ENCODE data around the gene GALNT2. TPM values are rescaled to one million over a fixed set of nuclear protein-coding genes. Genes with fewer than 3 reads are reported as not detected.
A peak's percentile ranks its signal among the peaks of the same experiment; 100 is the strongest.

The GALNT2 gene
- total RNA-seq, 2 experiments from 2014 or later = 59.8 to 62.4 TPM

GRCh38 chr1:230243146-230243545 lies 176.1 kb downstream of the GALNT2 start:
- no peak for DNase-seq
- H3K27me3 Mint-ChIP-seq (ENCODE audit: low read depth) = no peaks in the 10 kb centered on the region
- H3K27ac Mint-ChIP-seq = no peak overlapping the region
- peaks cover 57% of the 10 kb centered on the region for H3K36me3 Mint-ChIP-seq (ENCODE audit: low read depth)
- peaks cover 20% of the 10 kb centered on the region for H3K4me1 Mint-ChIP-seq (ENCODE audit: low read depth)
- CTCF ChIA-PET = interaction anchor here (0.6 kb wide), 1 partner anchor 91 kb away, joined by 3 read pairs; no protein-coding TSS in a partner anchor
- no peak overlapping the region for H3K4me3 Mint-ChIP-seq
- intact Hi-C loops (cut with micrococcal nuclease) = no loop called here
- H3K9me3 Mint-ChIP-seq = no peaks in the 10 kb centered on the region

DNA sequence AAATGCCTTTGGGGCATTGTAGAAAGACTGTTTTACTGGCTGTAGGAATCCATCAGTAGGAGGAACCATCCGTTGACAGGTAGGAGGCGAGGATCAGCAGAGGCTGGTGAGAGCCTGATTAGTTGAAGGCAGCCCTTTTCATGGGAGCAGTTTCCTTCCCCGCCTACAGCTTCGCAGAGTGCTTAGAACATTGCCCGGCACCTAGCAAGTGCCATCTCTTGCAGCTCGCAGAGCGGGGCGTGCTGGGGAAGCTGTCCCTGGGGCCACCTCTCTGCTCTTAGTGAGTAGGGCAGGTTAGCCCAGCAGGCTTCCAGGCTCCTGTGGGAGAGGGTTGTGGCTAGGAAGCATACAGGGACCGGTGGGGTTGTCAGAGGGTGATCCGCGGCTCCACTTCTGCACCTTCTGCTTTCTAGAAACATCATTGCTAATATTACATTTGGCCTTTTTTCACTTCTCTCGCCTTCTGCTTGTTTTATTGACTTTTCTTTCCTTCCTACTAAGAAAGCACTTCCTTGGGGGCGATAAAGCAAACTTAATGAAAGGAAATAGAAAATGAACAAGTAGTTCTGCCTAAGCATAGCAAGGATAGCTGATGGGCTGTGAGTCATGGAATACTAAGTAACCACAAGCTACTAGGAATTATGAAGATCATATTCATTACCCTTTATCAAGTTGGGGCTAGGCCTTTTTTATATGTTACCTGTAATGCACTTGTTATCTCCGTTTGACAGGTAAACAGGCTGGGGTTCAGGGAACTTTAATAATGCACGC lies 176.7 kb downstream of the GALNT2 start:
- intact Hi-C loops (cut with micrococcal nuclease) = no loop called here
- Mint-ChIP-seq H3K4me3 (no peak overlapping the region), H3K4me1 (ENCODE audit: low read depth) (peaks cover 20% of the 10 kb centered on the region), H3K36me3 (ENCODE audit: low read depth) (peaks cover 56% of the 10 kb centered on the region), H3K9me3 (no peaks in the 10 kb centered on the region), H3K27me3 (ENCODE audit: low read depth) (no peaks in the 10 kb centered on the region), H3K27ac (no peak overlapping the region)
- DNase-seq = no peak
- CTCF ChIA-PET = interaction anchor here (0.6 kb wide), 2 partner anchors 83 to 91 kb away, joined by 3 read pairs; no protein-coding TSS in a partner anchor

GRCh38 chr1:230246551-230246950 lies 179.5 kb downstream of the GALNT2 start:
- H3K27me3 Mint-ChIP-seq (ENCODE audit: low read depth) = no peaks in the 10 kb centered on the region
- intact Hi-C loops (cut with micrococcal nuclease) = no loop called here
- CTCF ChIA-PET = no interaction called here

DNA sequence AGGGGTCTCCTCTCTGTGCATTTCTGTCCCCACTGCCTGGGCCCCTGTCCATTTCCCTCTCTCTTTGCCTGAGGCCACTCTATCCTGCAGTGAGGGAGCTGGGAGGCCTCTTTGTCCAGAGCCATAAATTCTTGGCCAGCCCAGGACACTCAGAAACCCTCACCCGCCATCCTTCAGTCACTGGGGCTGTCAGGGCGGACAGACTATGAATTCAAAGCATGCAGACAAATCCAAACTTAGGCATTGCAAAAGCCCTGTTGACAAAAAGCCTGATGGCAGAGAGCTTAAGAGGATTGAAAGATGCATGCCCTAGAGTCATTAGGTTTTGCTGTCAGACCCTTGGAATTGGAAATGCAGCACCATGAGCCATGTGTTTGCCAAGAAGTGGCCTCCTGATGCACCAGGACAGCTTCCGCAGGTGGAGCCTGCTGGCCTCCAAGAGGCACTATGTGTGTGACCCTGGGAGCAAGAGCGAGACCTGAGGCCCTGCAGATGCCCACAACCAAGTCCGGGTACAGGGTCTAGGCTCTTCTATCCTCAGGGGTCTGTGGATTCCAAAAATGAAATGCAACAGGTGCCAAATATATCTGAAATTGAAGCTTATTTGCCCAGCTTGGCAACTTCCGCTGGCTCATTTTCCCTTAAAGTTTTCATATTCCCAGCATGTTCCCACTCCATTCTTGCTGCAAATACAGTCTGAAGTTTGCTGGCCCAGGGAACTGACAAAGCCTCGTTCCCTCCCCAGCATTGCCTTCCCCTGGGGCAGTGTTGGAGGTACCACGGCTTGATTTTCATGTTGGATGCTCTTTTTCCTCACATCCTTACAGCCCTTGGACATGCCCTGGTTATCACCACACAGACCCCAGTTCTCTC lies 181.2 kb downstream of the GALNT2 start:
- H3K4me3 Mint-ChIP-seq = no peak overlapping the region
- H3K4me1 Mint-ChIP-seq (ENCODE audit: low read depth) = peaks cover 11% of the 10 kb centered on the region
- DNase-seq = no peak
- intact Hi-C loops (cut with micrococcal nuclease) = no loop called here
- no peaks in the 10 kb centered on the region for H3K9me3 Mint-ChIP-seq
- H3K27me3 Mint-ChIP-seq (ENCODE audit: low read depth) = no peaks in the 10 kb centered on the region
- no peak overlapping the region for H3K27ac Mint-ChIP-seq
- H3K36me3 Mint-ChIP-seq (ENCODE audit: low read depth) = peaks cover 60% of the 10 kb centered on the region
- CTCF ChIA-PET = interaction anchor here (0.6 kb wide), 1 partner anchor 19 kb away, joined by 3 read pairs; no protein-coding TSS in a partner anchor

More at GRCh38 chr1:230246551-230246950, 179.5 kb downstream of the GALNT2 start:
- Mint-ChIP-seq H3K4me1 (ENCODE audit: low read depth) (peaks cover 10% of the 10 kb centered on the region), H3K9me3 (no peaks in the 10 kb centered on the region), H3K36me3 (ENCODE audit: low read depth) (peaks cover 58% of the 10 kb centered on the region), H3K27ac (no peak overlapping the region), H3K4me3 (no peak overlapping the region)
- DNase-seq = no peak

GRCh38 chr1:230248889-230249270 lies 181.8 kb downstream of the GALNT2 start:
- H3K9me3 Mint-ChIP-seq = no peaks in the 10 kb centered on the region
- no peaks in the 10 kb centered on the region for H3K27me3 Mint-ChIP-seq (ENCODE audit: low read depth)
- intact Hi-C loops (cut with micrococcal nuclease) = no loop called here
- H3K4me1 Mint-ChIP-seq (ENCODE audit: low read depth) = peaks cover 10% of the 10 kb centered on the region
- CTCF ChIA-PET = interaction anchor here (0.6 to 0.8 kb wide), 3 partner anchors 18 to 82 kb away, joined by 3 to 4 read pairs (median 3); no protein-coding TSS in a partner anchor
- no peak overlapping the region for H3K4me3 Mint-ChIP-seq
- H3K36me3 Mint-ChIP-seq (ENCODE audit: low read depth) = peaks cover 57% of the 10 kb centered on the region
- DNase-seq = no peak
- no peak overlapping the region for H3K27ac Mint-ChIP-seq

- CTCF ChIA-PET = interaction anchor here (0.8 kb wide), 1 partner anchor 25 kb away, joined by 3 read pairs; no protein-coding TSS in a partner anchor
- no peak overlapping the region for H3K4me3 Mint-ChIP-seq
- H3K27me3 Mint-ChIP-seq (ENCODE audit: low read depth) = no peaks in the 10 kb centered on the region
- H3K27ac Mint-ChIP-seq = no peak overlapping the region
- H3K36me3 Mint-ChIP-seq (ENCODE audit: low read depth) = peaks cover 61% of the 10 kb centered on the region
- intact Hi-C loops (cut with micrococcal nuclease) = no loop called here
- DNase-seq = no peak
- no peaks in the 10 kb centered on the region for H3K9me3 Mint-ChIP-seq
- peaks cover 9% of the 10 kb centered on the region for H3K4me1 Mint-ChIP-seq (ENCODE audit: low read depth)
Measured at GRCh38 chr1:230249695-230250480, 182.8 kb downstream of the GALNT2 start.

GRCh38 chr1:230250666-230251065 lies 183.6 kb downstream of the GALNT2 start:
- Mint-ChIP-seq H3K27ac (no peak overlapping the region), H3K27me3 (ENCODE audit: low read depth) (no peaks in the 10 kb centered on the region), H3K9me3 (no peaks in the 10 kb centered on the region), H3K4me1 (ENCODE audit: low read depth) (peaks cover 9% of the 10 kb centered on the region), H3K4me3 (no peak overlapping the region), H3K36me3 (ENCODE audit: low read depth) (peaks cover 66% of the 10 kb centered on the region)
- CTCF ChIA-PET = no interaction called here
- no peak for DNase-seq
- intact Hi-C loops (cut with micrococcal nuclease) = no loop called here

GRCh38 chr1:230251644-230252191 lies 184.7 kb downstream of the GALNT2 start:
- intact Hi-C loops (cut with micrococcal nuclease) = no loop called here
- Mint-ChIP-seq H3K4me3 (no peak overlapping the region), H3K36me3 (ENCODE audit: low read depth) (peaks cover 65% of the 10 kb centered on the region), H3K27ac (peak overlapping the region; percentile 43), H3K4me1 (ENCODE audit: low read depth) (peaks cover 9% of the 10 kb centered on the region), H3K9me3 (no peaks in the 10 kb centered on the region), H3K27me3 (ENCODE audit: low read depth) (no peaks in the 10 kb centered on the region)
- peak; percentile 20 for DNase-seq
- CTCF ChIA-PET = interaction anchor here (0.6 kb wide), 1 partner anchor 131 kb away, joined by 4 read pairs; no protein-coding TSS in a partner anchor

- H3K4me1 Mint-ChIP-seq (ENCODE audit: low read depth) = peaks cover 9% of the 10 kb centered on the region
- DNase-seq = no peak
- intact Hi-C loops (cut with micrococcal nuclease) = no loop called here
- H3K9me3 Mint-ChIP-seq = no peaks in the 10 kb centered on the region
- CTCF ChIA-PET = no interaction called here
- H3K4me3 Mint-ChIP-seq = no peak overlapping the region
- H3K36me3 Mint-ChIP-seq (ENCODE audit: low read depth) = peaks cover 67% of the 10 kb centered on the region
- H3K27me3 Mint-ChIP-seq (ENCODE audit: low read depth) = no peaks in the 10 kb centered on the region
- H3K27ac Mint-ChIP-seq = no peak overlapping the region
Measured at GRCh38 chr1:230253150-230253549, 186.1 kb downstream of the GALNT2 start.

- no peak overlapping the region for H3K4me3 Mint-ChIP-seq
- H3K27ac Mint-ChIP-seq = no peak overlapping the region
- CTCF ChIA-PET = interaction anchor here (1.2 kb wide), 1 partner anchor 57 kb away, joined by 3 read pairs; no protein-coding TSS in a partner anchor
- H3K9me3 Mint-ChIP-seq = no peaks in the 10 kb centered on the region
- peaks cover 9% of the 10 kb centered on the region for H3K4me1 Mint-ChIP-seq (ENCODE audit: low read depth)
- no peak for DNase-seq
- intact Hi-C loops (cut with micrococcal nuclease) = no loop called here
- H3K27me3 Mint-ChIP-seq (ENCODE audit: low read depth) = no peaks in the 10 kb centered on the region
- peaks cover 68% of the 10 kb centered on the region for H3K36me3 Mint-ChIP-seq (ENCODE audit: low read depth)
Measured at GRCh38 chr1:230254265-230254664, 187.2 kb downstream of the GALNT2 start.

GRCh38 chr1:230255116-230255515 lies 188.1 kb downstream of the GALNT2 start:
- peaks cover 9% of the 10 kb centered on the region for H3K4me1 Mint-ChIP-seq (ENCODE audit: low read depth)
- intact Hi-C loops (cut with micrococcal nuclease) = no loop called here
- no peak overlapping the region for H3K27ac Mint-ChIP-seq
- H3K9me3 Mint-ChIP-seq = no peaks in the 10 kb centered on the region
- peaks cover 66% of the 10 kb centered on the region for H3K36me3 Mint-ChIP-seq (ENCODE audit: low read depth)
- no peak overlapping the region for H3K4me3 Mint-ChIP-seq
- CTCF ChIA-PET = interaction anchor here (1.2 kb wide), 1 partner anchor 56 kb away, joined by 3 read pairs; no protein-coding TSS in a partner anchor
- DNase-seq = no peak
- no peaks in the 10 kb centered on the region for H3K27me3 Mint-ChIP-seq (ENCODE audit: low read depth)
